ENCODE measurements around the gene HERC2.
A peak's percentile ranks its signal among the peaks of the same experiment; 100 is the strongest.

The HERC2 gene

DNA sequence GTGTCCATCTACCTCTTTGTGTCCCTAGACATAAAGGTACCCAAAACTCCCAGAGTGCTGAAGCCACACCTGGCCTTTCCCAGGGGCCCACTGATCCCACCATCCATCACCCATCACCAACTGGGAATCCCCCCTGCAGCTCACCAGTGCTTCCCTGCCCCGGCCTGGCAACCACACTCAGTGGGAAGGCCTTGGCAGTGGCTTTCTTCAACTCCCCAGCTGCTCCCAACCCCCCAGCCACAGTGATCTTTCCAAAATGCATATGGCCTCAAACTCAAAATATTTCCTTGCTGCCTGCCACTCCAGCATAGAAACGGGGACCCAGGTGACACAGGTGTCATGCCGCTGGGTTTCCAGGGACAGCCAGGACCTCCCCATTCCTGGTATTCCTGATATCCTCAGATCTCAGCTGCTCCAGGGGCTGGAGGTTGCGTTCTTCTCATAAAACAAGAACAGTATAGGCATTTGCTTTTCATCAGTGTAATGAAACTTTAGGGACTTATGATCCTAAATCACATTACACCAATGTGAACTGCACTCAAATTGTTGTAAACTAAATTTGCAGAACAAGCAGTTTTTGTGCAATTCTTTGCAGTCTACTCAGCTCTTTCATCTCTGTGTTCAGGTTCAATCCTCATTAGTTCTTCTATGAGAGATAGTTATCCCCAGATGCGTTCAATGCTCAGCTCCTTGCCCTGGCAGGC, 224.2 kb downstream of the HERC2 start:
- Histone ChIP-seq H3K79me2 (ENCODE audit: insufficient read depth, low read length) (no peaks in the 10 kb centered on the region), H4K20me1 (ENCODE audit: low read depth, low read length) (no peaks in the 10 kb centered on the region), H3K27me3 (ENCODE audit: low read length) (no peaks in the 10 kb centered on the region), H3F3A (ENCODE audit: insufficient read depth) (no peaks in the 10 kb centered on the region), H3K36me3 (ENCODE audit: low read length) (no peaks in the 10 kb centered on the region), H3K9me2 (replicated peaks; ENCODE audit: insufficient read depth, low read length) (no peaks in the 10 kb centered on the region), H3K9me3 (ENCODE audit: insufficient read depth, low read length) (no peaks in the 10 kb centered on the region), H3K4me3 (ENCODE audit: insufficient read depth, low read length, poor library complexity, severe bottlenecking) (no peak overlapping the region), H2AFZ (ENCODE audit: low read depth, low read length, severe bottlenecking) (no peak overlapping the region), H3K27ac (ENCODE audit: low read depth, low read length) (no peak overlapping the region), H3K9ac (ENCODE audit: low read length) (no peak overlapping the region), H3K4me2 (ENCODE audit: low read depth, low read length, poor library complexity, severe bottlenecking) (no peak overlapping the region)
- TF ChIP-seq, protein P1, sequence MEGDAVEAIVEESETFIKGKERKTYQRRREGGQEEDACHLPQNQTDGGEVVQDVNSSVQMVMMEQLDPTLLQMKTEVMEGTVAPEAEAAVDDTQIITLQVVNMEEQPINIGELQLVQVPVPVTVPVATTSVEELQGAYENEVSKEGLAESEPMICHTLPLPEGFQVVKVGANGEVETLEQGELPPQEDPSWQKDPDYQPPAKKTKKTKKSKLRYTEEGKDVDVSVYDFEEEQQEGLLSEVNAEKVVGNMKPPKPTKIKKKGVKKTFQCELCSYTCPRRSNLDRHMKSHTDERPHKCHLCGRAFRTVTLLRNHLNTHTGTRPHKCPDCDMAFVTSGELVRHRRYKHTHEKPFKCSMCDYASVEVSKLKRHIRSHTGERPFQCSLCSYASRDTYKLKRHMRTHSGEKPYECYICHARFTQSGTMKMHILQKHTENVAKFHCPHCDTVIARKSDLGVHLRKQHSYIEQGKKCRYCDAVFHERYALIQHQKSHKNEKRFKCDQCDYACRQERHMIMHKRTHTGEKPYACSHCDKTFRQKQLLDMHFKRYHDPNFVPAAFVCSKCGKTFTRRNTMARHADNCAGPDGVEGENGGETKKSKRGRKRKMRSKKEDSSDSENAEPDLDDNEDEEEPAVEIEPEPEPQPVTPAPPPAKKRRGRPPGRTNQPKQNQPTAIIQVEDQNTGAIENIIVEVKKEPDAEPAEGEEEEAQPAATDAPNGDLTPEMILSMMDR (IDR thresholded peaks at IDR 0.05; ENCODE audit: insufficient read depth, low read length, poor library complexity, severe bottlenecking) = no peak
- no peak for TF ChIP-seq EZH2phosphoT487 (conservative IDR thresholded peaks at IDR 0.05; ENCODE audit: low read length)

DNA sequence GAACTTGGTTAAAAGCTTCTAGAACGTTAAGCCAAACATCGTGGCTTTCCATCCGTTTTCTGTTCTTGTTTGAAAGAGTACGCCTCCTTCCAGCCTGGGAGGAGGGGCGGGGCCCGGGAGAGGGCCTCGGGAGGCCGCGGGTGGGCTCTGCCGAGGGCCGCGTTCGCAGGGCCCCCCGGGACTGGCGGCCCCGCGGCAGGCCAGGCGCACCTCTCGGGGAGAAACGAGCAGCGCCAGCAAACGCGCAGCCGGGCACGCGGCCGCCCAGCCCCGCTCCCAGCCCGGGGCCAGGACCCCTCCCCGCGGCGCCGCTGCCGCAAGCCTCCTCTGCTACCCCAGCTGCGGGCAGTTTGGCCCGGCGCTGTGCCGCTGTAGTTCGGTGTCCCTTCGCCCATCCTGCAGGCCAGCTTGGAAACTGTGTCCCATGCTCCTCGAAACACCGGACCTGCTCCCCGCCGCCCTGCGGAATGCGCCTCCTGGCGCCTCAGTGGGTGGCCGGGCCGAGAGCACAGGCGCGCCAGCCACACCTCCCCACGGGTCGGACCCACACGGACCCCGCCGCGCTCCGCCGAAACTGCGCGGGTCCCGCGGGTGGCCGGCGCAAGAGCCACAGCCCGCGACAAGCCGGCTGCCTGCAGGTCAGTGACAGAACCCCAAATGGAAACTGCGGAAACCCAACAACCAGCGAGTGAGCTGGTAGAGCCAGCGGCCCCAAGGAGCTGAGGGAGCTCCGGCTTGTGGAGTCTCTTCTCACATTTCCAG, 225.1 kb downstream of the HERC2 start:
- Histone ChIP-seq H3K27me3 (ENCODE audit: low read length) (no peaks in the 10 kb centered on the region), H3K9ac (ENCODE audit: low read length) (0 out of 2 replicates have a peak overlapping the region, but pooled peaks have one; percentile 17), H3F3A (ENCODE audit: insufficient read depth) (no peaks in the 10 kb centered on the region), H3K9me2 (replicated peaks; ENCODE audit: insufficient read depth, low read length) (no peaks in the 10 kb centered on the region), H2AFZ (ENCODE audit: low read depth, low read length, severe bottlenecking) (peak overlapping the region; percentile 79), H3K4me3 (ENCODE audit: insufficient read depth, low read length, poor library complexity, severe bottlenecking) (peak overlapping the region; percentile 53), H3K9me3 (ENCODE audit: insufficient read depth, low read length) (no peaks in the 10 kb centered on the region), H3K36me3 (ENCODE audit: low read length) (no peaks in the 10 kb centered on the region), H3K79me2 (ENCODE audit: insufficient read depth, low read length) (no peaks in the 10 kb centered on the region), H3K27ac (ENCODE audit: low read depth, low read length) (no peak overlapping the region), H4K20me1 (ENCODE audit: low read depth, low read length) (no peaks in the 10 kb centered on the region), H3K4me2 (ENCODE audit: low read depth, low read length, poor library complexity, severe bottlenecking) (peak overlapping the region; percentile 81)
- TF ChIP-seq EZH2phosphoT487 (conservative IDR thresholded peaks at IDR 0.05; ENCODE audit: low read length) = no peak
- TF ChIP-seq, protein P1 (IDR thresholded peaks at IDR 0.05; ENCODE audit: insufficient read depth, low read length, poor library complexity, severe bottlenecking) = no peak

DNA sequence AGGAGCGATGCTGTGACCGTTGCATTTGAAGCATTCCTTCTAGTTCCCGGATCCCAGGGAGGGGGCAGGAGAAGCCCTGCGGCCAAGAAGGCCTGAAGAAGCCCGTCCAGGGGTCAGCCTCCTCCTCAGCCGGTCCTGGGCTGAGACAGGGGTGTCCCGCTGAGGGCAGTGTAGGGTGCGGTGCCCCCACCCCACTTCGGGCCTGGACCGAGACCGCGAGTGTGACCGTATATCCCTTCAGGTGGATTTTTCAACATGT, 225.6 kb downstream of the HERC2 start:
- H3K4me3 ChIP-seq (ENCODE audit: insufficient read depth, low read length, poor library complexity, severe bottlenecking) = peak overlapping the region; percentile 53
- no peaks in the 10 kb centered on the region for H3K9me3 ChIP-seq (ENCODE audit: insufficient read depth, low read length)
- H3K27me3 ChIP-seq (ENCODE audit: low read length) = no peaks in the 10 kb centered on the region
- no peak overlapping the region for H3K27ac ChIP-seq (ENCODE audit: low read depth, low read length)
- no peaks in the 10 kb centered on the region for H4K20me1 ChIP-seq (ENCODE audit: low read depth, low read length)
- H3K36me3 ChIP-seq (ENCODE audit: low read length) = no peaks in the 10 kb centered on the region
- peak overlapping the region; percentile 79 for H2AFZ ChIP-seq (ENCODE audit: low read depth, low read length, severe bottlenecking)
- TF ChIP-seq, protein P1 (IDR thresholded peaks at IDR 0.05; ENCODE audit: insufficient read depth, low read length, poor library complexity, severe bottlenecking) = no peak
- no peak for TF ChIP-seq EZH2phosphoT487 (conservative IDR thresholded peaks at IDR 0.05; ENCODE audit: low read length)
- H3K9me2 ChIP-seq (replicated peaks; ENCODE audit: insufficient read depth, low read length) = no peaks in the 10 kb centered on the region
- H3K79me2 ChIP-seq (ENCODE audit: insufficient read depth, low read length) = no peaks in the 10 kb centered on the region
- peak overlapping the region; percentile 81 for H3K4me2 ChIP-seq (ENCODE audit: low read depth, low read length, poor library complexity, severe bottlenecking)
- 0 out of 2 replicates have a peak overlapping the region, but pooled peaks have one; percentile 17 for H3K9ac ChIP-seq (ENCODE audit: low read length)
- H3F3A ChIP-seq (ENCODE audit: insufficient read depth) = no peaks in the 10 kb centered on the region
